A673 (cell line): Measurements from ENCODE around the gene KCTD14. TPM values are rescaled to one million over a fixed set of nuclear protein-coding genes. Genes with fewer than 3 reads are reported as not detected.

Experiments used
- BruUV-seq: library from RNA; stranded (reverse); fragments of 400-500 nt; replicated peaks from 2 replicates; lab custom pipeline; 2021; lab: Mats Ljungman, UMichigan
- CTCF ChIA-PET: fragments of 300-600 bp; sonication (Branson Sonifier 250); formaldehyde crosslinking; loops from one replicate; lab custom pipeline; 2022; ENCODE audit warnings: antibody characterized with exemption; lab: Charles Lee
- POLR2A ChIA-PET: fragments of 300-600 bp; sonication (Branson Sonifier 250); formaldehyde crosslinking; loops from one replicate; lab custom pipeline; 2022; ENCODE audit warnings: antibody characterized with exemption; ENCODE audit not compliant: low non-redundant PET; lab: Charles Lee
- DNase-seq: peaks from one replicate; pipeline ENCODE4 v3.0.0-alpha.2; 2015; ENCODE audit warnings: low spot score
- H3K27ac ChIP-seq: fragments of 200-600 bp; sonication (generic); 2 replicates; pipeline ENCODE4 v1.5.1; 2016; ENCODE audit warnings: mixed run types, low read depth, mild to moderate bottlenecking, mixed read lengths, antibody characterized with exemption, low read length; ENCODE audit not compliant: poor library complexity, severe bottlenecking
- H3K27me3 ChIP-seq: fragments of 200-600 bp; sonication (generic); replicated peaks from 2 replicates; pipeline ENCODE4 v1.6.1; 2017; ENCODE audit warnings: mixed run types, low read depth, mild to moderate bottlenecking, mixed read lengths, antibody characterized with exemption, low read length; ENCODE audit not compliant: insufficient read depth, poor library complexity
- H3K36me3 ChIP-seq: fragments of 200-600 bp; sonication (generic); 2 replicates; pipeline ENCODE4 v1.6.1; 2016; ENCODE audit warnings: mixed run types, mild to moderate bottlenecking, mixed read lengths, antibody characterized with exemption, low read length; ENCODE audit not compliant: insufficient read depth, poor library complexity, severe bottlenecking
- H3K4me1 ChIP-seq: fragments of 200-600 bp; sonication (generic); 2 replicates; pipeline ENCODE4 v1.6.1; 2017; ENCODE audit warnings: mixed run types, mild to moderate bottlenecking, mixed read lengths, antibody characterized with exemption, low read length; ENCODE audit not compliant: insufficient read depth, poor library complexity, severe bottlenecking
- H3K4me3 ChIP-seq: fragments of 200-600 bp; sonication (generic); 2 replicates; pipeline ENCODE4 v1.5.1; 2016; ENCODE audit warnings: low read depth, mixed run types, mild to moderate bottlenecking, mixed read lengths, low read length; ENCODE audit not compliant: poor library complexity, severe bottlenecking
- H3K9me3 ChIP-seq: fragments of 200-600 bp; sonication (generic); 2 replicates; pipeline ENCODE4 v1.6.1; 2016; ENCODE audit warnings: mixed run types, low read depth, mild to moderate bottlenecking, mixed read lengths, antibody characterized with exemption, low read length; ENCODE audit not compliant: poor library complexity, severe bottlenecking
- EZH2 ChIP-seq: fragments of 200-600 bp; sonication (generic); IDR thresholded peaks from 2 replicates; pipeline ENCODE4 v1.6.1; 2017; ENCODE audit warnings: borderline replicate concordance, low read depth, mild to moderate bottlenecking, mixed read lengths, antibody characterized with exemption, low read length; ENCODE audit not compliant: poor library complexity, severe bottlenecking
- intact Hi-C: fragments of 100-400 bp; cut with micrococcal nuclease; formaldehyde crosslinking; loops from one replicate; pipeline ENCODE4 v1.10.0; 2022; ENCODE audit not compliant: unreplicated experiment
- total RNA-seq: library from RNA; stranded (reverse); gene quantifications from 2 replicates; pipeline ENCODE4 v1.2.3, GENCODE V29; 2021
- TF ChIP-seq, protein P1 (sequence below): fragments of 300-800, 200-600 bp; sonication (generic); conservative IDR thresholded peaks from 2 replicates; pipeline ENCODE4 v1.5.1; 2017; ENCODE audit warnings: low read depth, mild to moderate bottlenecking, antibody characterized with exemption, low read length, moderate library complexity, mixed read lengths

The KCTD14 gene
- total RNA-seq, 1 experiment from 2014 or later: 0.45 TPM

DNA sequence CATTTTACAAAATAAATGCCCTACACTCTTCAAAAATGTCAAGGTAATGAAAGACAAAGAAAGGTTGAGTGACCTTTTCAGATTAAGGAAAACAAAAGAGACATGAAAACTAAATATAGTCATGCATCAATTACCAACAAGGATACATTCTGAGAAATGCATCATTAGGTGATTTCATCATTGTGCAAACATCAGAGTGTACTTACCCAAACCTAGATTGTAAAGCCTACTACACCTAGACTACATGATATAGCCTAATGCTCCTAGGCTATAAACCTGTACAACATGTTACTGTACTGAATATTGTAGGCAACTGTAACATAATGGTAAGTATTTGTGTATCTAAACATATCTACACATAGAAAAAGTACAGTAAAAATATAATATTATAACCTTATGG is 55.3 kb downstream of the KCTD14 start:
- intact Hi-C loops: no loop called here
- Histone ChIP-seq H3K4me3 (no peak overlapping the region), H3K27me3 (no peaks in the 10 kb centered on the region), H3K4me1 (no peaks in the 10 kb centered on the region), H3K27ac (no peak overlapping the region), H3K9me3 (no peaks in the 10 kb centered on the region), H3K36me3 (no peaks in the 10 kb centered on the region)
- no peak for DNase-seq
- no TSS peak for BruUV-seq
- POLR2A ChIA-PET: interaction anchor here (0.8 kb wide), 1 partner anchor 18 kb away, joined by 3 read pairs; no protein-coding TSS in a partner anchor
- TF ChIP-seq EZH2: no peak
- TF ChIP-seq, protein P1, sequence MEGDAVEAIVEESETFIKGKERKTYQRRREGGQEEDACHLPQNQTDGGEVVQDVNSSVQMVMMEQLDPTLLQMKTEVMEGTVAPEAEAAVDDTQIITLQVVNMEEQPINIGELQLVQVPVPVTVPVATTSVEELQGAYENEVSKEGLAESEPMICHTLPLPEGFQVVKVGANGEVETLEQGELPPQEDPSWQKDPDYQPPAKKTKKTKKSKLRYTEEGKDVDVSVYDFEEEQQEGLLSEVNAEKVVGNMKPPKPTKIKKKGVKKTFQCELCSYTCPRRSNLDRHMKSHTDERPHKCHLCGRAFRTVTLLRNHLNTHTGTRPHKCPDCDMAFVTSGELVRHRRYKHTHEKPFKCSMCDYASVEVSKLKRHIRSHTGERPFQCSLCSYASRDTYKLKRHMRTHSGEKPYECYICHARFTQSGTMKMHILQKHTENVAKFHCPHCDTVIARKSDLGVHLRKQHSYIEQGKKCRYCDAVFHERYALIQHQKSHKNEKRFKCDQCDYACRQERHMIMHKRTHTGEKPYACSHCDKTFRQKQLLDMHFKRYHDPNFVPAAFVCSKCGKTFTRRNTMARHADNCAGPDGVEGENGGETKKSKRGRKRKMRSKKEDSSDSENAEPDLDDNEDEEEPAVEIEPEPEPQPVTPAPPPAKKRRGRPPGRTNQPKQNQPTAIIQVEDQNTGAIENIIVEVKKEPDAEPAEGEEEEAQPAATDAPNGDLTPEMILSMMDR: no peak
- CTCF ChIA-PET: no interaction called here

DNA sequence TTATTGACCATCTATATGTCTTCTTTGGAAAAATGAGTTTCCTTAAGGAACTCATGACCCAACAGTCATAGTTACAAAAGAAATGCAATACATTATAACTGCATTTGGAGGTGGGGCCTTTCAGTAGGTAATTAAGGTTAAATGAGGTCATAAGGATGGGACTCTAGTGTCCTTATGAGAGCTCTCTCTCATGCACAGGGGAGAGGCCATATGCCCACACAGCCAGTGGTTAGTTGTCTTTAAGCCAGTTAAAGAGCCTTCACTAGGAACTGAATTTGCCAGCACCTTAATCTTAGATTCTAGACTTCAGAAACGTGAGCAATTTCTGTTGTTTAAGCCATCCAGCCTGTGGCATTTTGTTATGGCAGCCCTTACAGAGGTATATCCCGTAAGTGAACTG is 56.0 kb downstream of the KCTD14 start:
- no peak for DNase-seq
- H3K27ac ChIP-seq: no peak overlapping the region
- TF ChIP-seq, protein P1: no peak
- no peak for TF ChIP-seq EZH2
- ChIA-PET CTCF (no interaction called here), POLR2A (interaction anchor here (0.6 kb wide), 1 partner anchor 277 kb away, joined by 5 read pairs; no protein-coding TSS in a partner anchor)
- H3K4me3 ChIP-seq: no peak overlapping the region
- no TSS peak for BruUV-seq
- H3K4me1 ChIP-seq: no peaks in the 10 kb centered on the region
- H3K27me3 ChIP-seq: no peaks in the 10 kb centered on the region
- no peaks in the 10 kb centered on the region for H3K36me3 ChIP-seq
- no peaks in the 10 kb centered on the region for H3K9me3 ChIP-seq
- intact Hi-C loops: no loop called here

DNA sequence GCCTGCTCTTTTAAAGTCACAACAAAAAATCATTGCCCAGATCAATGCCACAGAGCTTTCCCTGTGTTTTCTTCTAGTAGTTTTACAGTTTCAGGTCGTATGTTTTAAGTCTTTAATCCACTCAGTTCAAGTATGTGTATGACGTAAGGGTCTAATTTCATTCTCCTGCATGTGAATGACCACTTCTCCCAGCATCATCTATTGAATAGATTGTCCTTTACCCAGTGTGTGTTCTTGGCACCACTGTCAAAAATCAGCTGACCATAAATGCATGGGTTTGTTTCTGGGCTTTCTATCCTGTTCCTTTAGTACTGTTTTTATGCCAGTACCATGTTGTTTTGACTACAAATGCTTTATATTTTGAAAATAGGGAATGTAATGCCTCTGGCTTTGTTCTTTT is 56.7 kb downstream of the KCTD14 start:
- no peak overlapping the region for H3K4me3 ChIP-seq
- no peak overlapping the region for H3K27ac ChIP-seq
- TF ChIP-seq EZH2: no peak
- TF ChIP-seq, protein P1: no peak
- no peaks in the 10 kb centered on the region for H3K36me3 ChIP-seq
- intact Hi-C loops: no loop called here
- ChIA-PET CTCF (no interaction called here), POLR2A (no interaction called here)
- H3K4me1 ChIP-seq: no peaks in the 10 kb centered on the region
- no peak for DNase-seq
- H3K27me3 ChIP-seq: no peaks in the 10 kb centered on the region
- BruUV-seq: no TSS peak
- no peaks in the 10 kb centered on the region for H3K9me3 ChIP-seq

Other genes with a start within 250 kb of the KCTD14 start
- gene RSF1, start 202.6 kb downstream of the KCTD14 start, total RNA-seq: 94.1 and 112 TPM in 2 replicates
- gene AAMDC, start 202.1 kb downstream of the KCTD14 start, total RNA-seq: 15.7 and 18.1 TPM in 2 replicates
- 66.1 and 68.2 TPM in 2 replicates for gene INTS4, start 28.6 kb downstream of the KCTD14 start, total RNA-seq
- gene THRSP, start 40.6 kb upstream of the KCTD14 start, total RNA-seq: not detected in 2 replicates
- 408 and 425 TPM in 2 replicates for gene NDUFC2, start 56.6 kb upstream of the KCTD14 start, total RNA-seq
- gene ALG8, start 116.3 kb upstream of the KCTD14 start, total RNA-seq: 112 and 131 TPM in 2 replicates
- 3.5 and 5.2 TPM in 2 replicates for gene KCTD21, start 165.3 kb upstream of the KCTD14 start, total RNA-seq
- gene USP35, start 165.6 kb upstream of the KCTD14 start, total RNA-seq: 4.8 and 6.7 TPM in 2 replicates